ENCODE results near the gene NEDD4L. TPM values are rescaled to one million over a fixed set of nuclear protein-coding genes. Genes with fewer than 3 reads are reported as not detected.

Gene NEDD4L
- total RNA-seq, 2 experiments from 2014 or later: 11.2 to 13.7 TPM

DNA sequence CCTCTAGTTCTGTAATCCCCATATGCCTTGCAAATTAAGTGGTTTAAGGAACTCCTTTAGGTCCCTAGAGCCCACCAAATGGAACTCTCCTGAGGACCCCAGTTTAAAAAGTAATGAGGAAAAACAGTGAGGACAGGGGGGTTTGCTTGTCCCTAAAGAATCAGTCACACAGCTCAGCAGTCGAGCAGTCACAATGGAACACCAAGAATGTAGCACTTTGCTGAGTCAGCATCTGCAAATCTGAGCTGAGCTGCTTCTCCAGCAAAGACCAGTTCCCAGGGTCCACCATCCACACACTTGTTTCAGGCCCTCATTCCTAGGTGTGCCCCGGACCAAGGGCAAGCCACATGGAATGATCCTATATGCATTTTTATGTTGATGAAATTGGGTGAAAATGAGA lies 46.2 kb upstream of the NEDD4L start:
- Histone ChIP-seq H3K27ac (ENCODE audit: low read depth in 1 of 2, low read length in 2 of 2) (no peak overlapping the region), H3K4me1 (ENCODE audit: insufficient read depth, low read length) (no peaks in the 10 kb centered on the region), H3K4me3 (ENCODE audit: low read length) (no peak overlapping the region), H3K36me3 (ENCODE audit: insufficient read depth, low read length) (no peaks in the 10 kb centered on the region), H3K27me3 (ENCODE audit: control insufficient read depth in 1 of 2, insufficient read depth in 2 of 2, low read length in 2 of 2) (peaks cover 4% of the 10 kb centered on the region in 2 experiments), H3K9me3 (ENCODE audit: control insufficient read depth in 1 of 2, insufficient read depth in 1 of 2, low read length in 2 of 2) (no peaks in the 10 kb centered on the region)
- TF ChIP-seq, protein P1, sequence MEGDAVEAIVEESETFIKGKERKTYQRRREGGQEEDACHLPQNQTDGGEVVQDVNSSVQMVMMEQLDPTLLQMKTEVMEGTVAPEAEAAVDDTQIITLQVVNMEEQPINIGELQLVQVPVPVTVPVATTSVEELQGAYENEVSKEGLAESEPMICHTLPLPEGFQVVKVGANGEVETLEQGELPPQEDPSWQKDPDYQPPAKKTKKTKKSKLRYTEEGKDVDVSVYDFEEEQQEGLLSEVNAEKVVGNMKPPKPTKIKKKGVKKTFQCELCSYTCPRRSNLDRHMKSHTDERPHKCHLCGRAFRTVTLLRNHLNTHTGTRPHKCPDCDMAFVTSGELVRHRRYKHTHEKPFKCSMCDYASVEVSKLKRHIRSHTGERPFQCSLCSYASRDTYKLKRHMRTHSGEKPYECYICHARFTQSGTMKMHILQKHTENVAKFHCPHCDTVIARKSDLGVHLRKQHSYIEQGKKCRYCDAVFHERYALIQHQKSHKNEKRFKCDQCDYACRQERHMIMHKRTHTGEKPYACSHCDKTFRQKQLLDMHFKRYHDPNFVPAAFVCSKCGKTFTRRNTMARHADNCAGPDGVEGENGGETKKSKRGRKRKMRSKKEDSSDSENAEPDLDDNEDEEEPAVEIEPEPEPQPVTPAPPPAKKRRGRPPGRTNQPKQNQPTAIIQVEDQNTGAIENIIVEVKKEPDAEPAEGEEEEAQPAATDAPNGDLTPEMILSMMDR (IDR thresholded peaks at IDR 0.05): no peak
- CTCF ChIA-PET: no interaction called here
- Mint-ChIP-seq H3K4me3 (no peak overlapping the region), H3K36me3 (ENCODE audit: low read depth) (no peaks in the 10 kb centered on the region), H3K27ac (no peak overlapping the region), H3K4me1 (ENCODE audit: low read depth) (no peaks in the 10 kb centered on the region), H3K9me3 (no peaks in the 10 kb centered on the region), H3K27me3 (peaks cover 31% of the 10 kb centered on the region)
- DNase-seq (no peak), ATAC-seq (ENCODE audit: poor library complexity) (no peak)
- intact Hi-C loops (cut with DNase I, micrococcal nuclease): no loop called here
- POLR2A ChIA-PET: no interaction called here

GRCh38 chr18:57998461-57998860 lies 45.6 kb upstream of the NEDD4L start:
- ChIA-PET CTCF (no interaction called here), POLR2A (no interaction called here)
- Histone ChIP-seq H3K4me1 (ENCODE audit: insufficient read depth, low read length) (no peaks in the 10 kb centered on the region), H3K4me3 (ENCODE audit: low read length) (no peak overlapping the region), H3K9me3 (ENCODE audit: control insufficient read depth in 1 of 2, insufficient read depth in 1 of 2, low read length in 2 of 2) (no peaks in the 10 kb centered on the region), H3K36me3 (ENCODE audit: insufficient read depth, low read length) (no peaks in the 10 kb centered on the region), H3K27me3 (ENCODE audit: control insufficient read depth in 1 of 2, insufficient read depth in 2 of 2, low read length in 2 of 2) (peaks cover 0 to 4% of the 10 kb centered on the region in 2 experiments), H3K27ac (ENCODE audit: low read depth in 1 of 2, low read length in 2 of 2) (no peak overlapping the region)
- intact Hi-C loops (cut with DNase I, micrococcal nuclease): no loop called here
- H3K36me3 Mint-ChIP-seq (ENCODE audit: low read depth): no peaks in the 10 kb centered on the region
- ATAC-seq (ENCODE audit: poor library complexity) (no peak), DNase-seq (no peak)
- H3K27ac Mint-ChIP-seq: no peak overlapping the region
- H3K9me3 Mint-ChIP-seq: no peaks in the 10 kb centered on the region
- no peak overlapping the region for H3K4me3 Mint-ChIP-seq
- no peaks in the 10 kb centered on the region for H3K4me1 Mint-ChIP-seq (ENCODE audit: low read depth)
- TF ChIP-seq, protein P1 (IDR thresholded peaks at IDR 0.05): no peak
- peaks cover 27% of the 10 kb centered on the region for H3K27me3 Mint-ChIP-seq

GRCh38 chr18:58004317-58004716 lies 39.7 kb upstream of the NEDD4L start:
- no peak for DNase-seq
- CTCF ChIA-PET: no interaction called here
- ATAC-seq (ENCODE audit: poor library complexity): no peak
- Histone ChIP-seq H3K4me3 (ENCODE audit: low read length) (no peak overlapping the region), H3K27me3 (ENCODE audit: control insufficient read depth in 1 of 2, insufficient read depth in 2 of 2, low read length in 2 of 2) (peaks cover 2 to 4% of the 10 kb centered on the region in 2 experiments), H3K27ac (ENCODE audit: low read depth in 1 of 2, low read length in 2 of 2) (no peak overlapping the region), H3K4me1 (ENCODE audit: insufficient read depth, low read length) (no peaks in the 10 kb centered on the region), H3K36me3 (ENCODE audit: insufficient read depth, low read length) (no peaks in the 10 kb centered on the region), H3K9me3 (ENCODE audit: control insufficient read depth in 1 of 2, insufficient read depth in 1 of 2, low read length in 2 of 2) (no peaks in the 10 kb centered on the region)
- Mint-ChIP-seq H3K27ac (no peak overlapping the region), H3K27me3 (peaks cover 28% of the 10 kb centered on the region), H3K4me3 (no peak overlapping the region), H3K9me3 (no peaks in the 10 kb centered on the region), H3K36me3 (ENCODE audit: low read depth) (no peaks in the 10 kb centered on the region), H3K4me1 (ENCODE audit: low read depth) (no peaks in the 10 kb centered on the region)
- TF ChIP-seq, protein P1 (IDR thresholded peaks at IDR 0.05): no peak
- POLR2A ChIA-PET: no interaction called here
- intact Hi-C loops (cut with DNase I, micrococcal nuclease): no loop called here

All from CD4-positive, alpha-beta T cell (primary cell).